ENCODE measurements around the gene BTBD19. TPM values are rescaled to one million over a fixed set of nuclear protein-coding genes. Genes with fewer than 3 reads are reported as not detected.
A peak's percentile ranks its signal among the peaks of the same experiment; 100 is the strongest.
"Not testable (repeated sequence)": the region's sequence is repeated elsewhere in the genome, so short reads cannot be mapped to it uniquely, and the experiment has no call there.

BTBD19 gene
- total RNA-seq: 10 to 100 TPM; 16.7 to 17.2 TPM

GRCh38 chr1:44808063-44808937 lies at the start of gene BTBD19:
Gene BTBD19 (plus strand): TSS chr1:44808523. CDS start chr1:44808821, 298 bp downstream.
- CTCF ChIA-PET: interaction anchor here (0.6 to 3.7 kb wide), 18 partner anchors 8 to 533 kb away, joined by 3 to 41 read pairs (median 5); partner anchors contain the start of genes HECTD3, PLK3, RNU5D-1 and UROD
- intact Hi-C loops (cut with DNase I, micrococcal nuclease): loop anchor here (2.0 to 10.0 kb wide), 5 partner anchors 31 to 687 kb away; partner anchors contain the start of gene TESK2 (in 1 of the 2)
- H3K27me3 Mint-ChIP-seq: no peaks in the 10 kb centered on the region
- ATAC-seq (peak; percentile 60), DNase-seq (peak; percentile 91)
- POLR2A ChIA-PET: interaction anchor here (0.9 to 8.5 kb wide), 18 partner anchors 8 to 777 kb away, joined by 3 to 337 read pairs (median 8); partner anchors contain the start of genes BEST4, KIF2C, MUTYH and PLK3
- H3K27ac Mint-ChIP-seq: peak within 1 kb of the TSS; percentile 99
- H3K4me1 Mint-ChIP-seq: peaks cover 91% of the 10 kb centered on the region
- H3K4me3 Mint-ChIP-seq: peak within 1 kb of the TSS; percentile 87
- H3K36me3 Mint-ChIP-seq (ENCODE audit: low read depth): peaks cover 53% of the 10 kb centered on the region
- H3K9me3 Mint-ChIP-seq (ENCODE audit: low read depth): no peaks in the 10 kb centered on the region

- Mint-ChIP-seq H3K27me3 (no peaks in the 10 kb centered on the region), H3K36me3 (ENCODE audit: low read depth) (peaks cover 73% of the 10 kb centered on the region), H3K27ac (no peak overlapping the region), H3K9me3 (ENCODE audit: low read depth) (no peaks in the 10 kb centered on the region), H3K4me3 (no peak overlapping the region), H3K4me1 (no peaks in the 10 kb centered on the region)
- CTCF ChIA-PET: interaction anchor here (1.4 kb wide), 1 partner anchor 10 kb away, joined by 5 read pairs; no protein-coding TSS in a partner anchor
- no peak for ATAC-seq
- POLR2A ChIA-PET: interaction anchor here (0.8 to 2.1 kb wide), 2 partner anchors 9 to 38 kb away, joined by 8 to 10 read pairs; no protein-coding TSS in a partner anchor
- DNase-seq: no peak
- intact Hi-C loops (cut with DNase I, micrococcal nuclease): no loop called here
These were observed 49.2 kb upstream of the BTBD19 start for GRCh38 chr1:44759077-44759476.

GRCh38 chr1:44760876-44761275 lies 47.4 kb upstream of the BTBD19 start:
- ChIA-PET CTCF (no interaction called here), POLR2A (interaction anchor here (1.6 kb wide), 1 partner anchor 58 kb away, joined by 7 read pairs; no protein-coding TSS in a partner anchor)
- no peak overlapping the region for H3K4me3 Mint-ChIP-seq
- ATAC-seq (no peak), DNase-seq (no peak)
- H3K36me3 Mint-ChIP-seq (ENCODE audit: low read depth): peaks cover 61% of the 10 kb centered on the region
- no peaks in the 10 kb centered on the region for H3K4me1 Mint-ChIP-seq
- intact Hi-C loops (cut with DNase I, micrococcal nuclease): no loop called here
- H3K27ac Mint-ChIP-seq: no peak overlapping the region
- no peaks in the 10 kb centered on the region for H3K9me3 Mint-ChIP-seq (ENCODE audit: low read depth)
- H3K27me3 Mint-ChIP-seq: no peaks in the 10 kb centered on the region

- DNase-seq; H3K27me3 Mint-ChIP-seq; intact Hi-C loops (cut with DNase I, micrococcal nuclease); H3K9me3 Mint-ChIP-seq (ENCODE audit: low read depth); H3K4me3 Mint-ChIP-seq; ATAC-seq; H3K4me1 Mint-ChIP-seq; H3K27ac Mint-ChIP-seq: not testable (repeated sequence)
- CTCF ChIA-PET: interaction anchor here (0.6 to 1.3 kb wide), 3 partner anchors 20 to 126 kb away, joined by 3 to 5 read pairs (median 3); no protein-coding TSS in a partner anchor
- POLR2A ChIA-PET: interaction anchor here (1.5 to 2.2 kb wide), 3 partner anchors 9 to 53 kb away, joined by 5 to 9 read pairs (median 8); partner anchors contain the start of gene RPS8
- peaks cover 35% of the 10 kb centered on the region for H3K36me3 Mint-ChIP-seq (ENCODE audit: low read depth)
These were observed 41.9 kb upstream of the BTBD19 start for GRCh38 chr1:44766421-44766820.

- intact Hi-C loops (cut with DNase I, micrococcal nuclease): loop anchor here (1.0 to 5.0 kb wide), 11 partner anchors 9 to 747 kb away; partner anchors contain the start of genes KIF2C (in 2 of the 2), RNU5D-1 (in 2 of the 2), EIF2B3 (in 1 of the 2) and MUTYH (in 1 of the 2)
- ATAC-seq (peak; percentile 84), DNase-seq (peak; percentile 94)
- CTCF ChIA-PET: interaction anchor here (0.5 to 2.4 kb wide), 18 partner anchors 9 to 804 kb away, joined by 3 to 13 read pairs (median 4); partner anchors contain the start of genes BEST4, BTBD19, PLK3 and RNU5D-1
- Mint-ChIP-seq H3K9me3 (ENCODE audit: low read depth) (no peaks in the 10 kb centered on the region), H3K36me3 (ENCODE audit: low read depth) (peaks cover 51% of the 10 kb centered on the region), H3K27me3 (no peaks in the 10 kb centered on the region), H3K4me1 (peaks cover 33% of the 10 kb centered on the region), H3K27ac (peak within 1 kb of the TSS; percentile 100), H3K4me3 (peak within 1 kb of the TSS; percentile 96)
- POLR2A ChIA-PET: interaction anchor here (0.6 to 2.9 kb wide), 17 partner anchors 10 to 809 kb away, joined by 3 to 58 read pairs (median 5); partner anchors contain the start of genes BTBD19, DYNLT4, HECTD3 and MUTYH
These were observed 33.0 kb upstream of the BTBD19 start, which contains the start of gene RPS8 for GRCh38 chr1:44775078-44775929. Gene RPS8 (plus strand): TSS chr1:44775540. CDS start chr1:44775597, 57 bp downstream.

GRCh38 chr1:44775930-44776729 lies 32.2 kb upstream of the BTBD19 start:
- DNase-seq (peak; percentile 49), ATAC-seq (no peak)
- peaks cover 59% of the 10 kb centered on the region for H3K36me3 Mint-ChIP-seq (ENCODE audit: low read depth)
- peak overlapping the region; percentile 84 for H3K27ac Mint-ChIP-seq
- H3K4me3 Mint-ChIP-seq: peak overlapping the region; percentile 96
- H3K27me3 Mint-ChIP-seq: no peaks in the 10 kb centered on the region
- H3K9me3 Mint-ChIP-seq (ENCODE audit: low read depth): no peaks in the 10 kb centered on the region
- intact Hi-C loops (cut with DNase I, micrococcal nuclease): loop anchor here (1.0 to 5.0 kb wide), 12 partner anchors 8 to 746 kb away; partner anchors contain the start of genes KIF2C (in 2 of the 2), RNU5D-1 (in 2 of the 2), BTBD19 (in 1 of the 2) and EIF2B3 (in 1 of the 2)
- POLR2A ChIA-PET: interaction anchor here (0.6 to 2.9 kb wide), 17 partner anchors 9 to 809 kb away, joined by 3 to 58 read pairs (median 5); partner anchors contain the start of genes BTBD19, DYNLT4, HECTD3 and MUTYH
- H3K4me1 Mint-ChIP-seq: peaks cover 37% of the 10 kb centered on the region
- CTCF ChIA-PET: interaction anchor here (0.5 to 2.4 kb wide), 14 partner anchors 9 to 803 kb away, joined by 3 to 13 read pairs (median 4); partner anchors contain the start of genes BEST4, BTBD19, PLK3 and RNU5D-1

- ChIA-PET CTCF (interaction anchor here (0.6 to 2.4 kb wide), 6 partner anchors 8 to 241 kb away, joined by 4 to 13 read pairs (median 5); partner anchors contain the start of genes BTBD19 and PLK3), POLR2A (interaction anchor here (0.6 to 2.9 kb wide), 11 partner anchors 8 to 808 kb away, joined by 3 to 58 read pairs (median 15); partner anchors contain the start of genes BTBD19, DYNLT4, MUTYH and PLK3)
- Mint-ChIP-seq H3K27ac (peak overlapping the region; percentile 84), H3K4me3 (peak overlapping the region; percentile 96), H3K4me1 (peaks cover 39% of the 10 kb centered on the region), H3K27me3 (no peaks in the 10 kb centered on the region), H3K36me3 (ENCODE audit: low read depth) (peaks cover 65% of the 10 kb centered on the region), H3K9me3 (ENCODE audit: low read depth) (no peaks in the 10 kb centered on the region)
- DNase-seq (peak; percentile 25), ATAC-seq (no peak)
- intact Hi-C loops (cut with DNase I, micrococcal nuclease): loop anchor here (2.0 to 5.0 kb wide), 3 partner anchors 32 to 746 kb away; partner anchors contain the start of genes BTBD19 (in 1 of the 2), PRDX1 (in 1 of the 2) and TESK2 (in 1 of the 2)
These were observed 31.6 kb upstream of the BTBD19 start for GRCh38 chr1:44776730-44777068.

- Mint-ChIP-seq H3K9me3 (ENCODE audit: low read depth) (no peaks in the 10 kb centered on the region), H3K27ac (peak overlapping the region; percentile 84), H3K4me3 (peak overlapping the region; percentile 96), H3K4me1 (peaks cover 39% of the 10 kb centered on the region), H3K27me3 (no peaks in the 10 kb centered on the region), H3K36me3 (ENCODE audit: low read depth) (peaks cover 71% of the 10 kb centered on the region)
- ChIA-PET POLR2A (interaction anchor here (0.6 to 1.4 kb wide), 5 partner anchors 12 to 56 kb away, joined by 3 to 10 read pairs (median 5); no protein-coding TSS in a partner anchor), CTCF (interaction anchor here (0.7 kb wide), 1 partner anchor 25 kb away, joined by 3 read pairs; no protein-coding TSS in a partner anchor)
- ATAC-seq (no peak), DNase-seq (no peak)
- intact Hi-C loops (cut with DNase I, micrococcal nuclease): loop anchor here (2.0 to 5.0 kb wide), 3 partner anchors 31 to 745 kb away; partner anchors contain the start of genes BTBD19 (in 1 of the 2), PRDX1 (in 1 of the 2) and TESK2 (in 1 of the 2)
These were observed 30.8 kb upstream of the BTBD19 start for GRCh38 chr1:44777547-44777946.

- intact Hi-C loops (cut with DNase I, micrococcal nuclease): loop anchor here (2.0 to 5.0 kb wide), 3 partner anchors 31 to 744 kb away; partner anchors contain the start of genes BTBD19 (in 1 of the 2), PRDX1 (in 1 of the 2) and TESK2 (in 1 of the 2)
- DNase-seq (no peak), ATAC-seq (no peak)
- Mint-ChIP-seq H3K36me3 (ENCODE audit: low read depth) (peaks cover 73% of the 10 kb centered on the region), H3K27ac (peak overlapping the region; percentile 84), H3K9me3 (ENCODE audit: low read depth) (no peaks in the 10 kb centered on the region), H3K27me3 (no peaks in the 10 kb centered on the region), H3K4me3 (peak overlapping the region; percentile 96), H3K4me1 (peaks cover 40% of the 10 kb centered on the region)
- ChIA-PET CTCF (interaction anchor here (0.7 kb wide), 1 partner anchor 26 kb away, joined by 3 read pairs; no protein-coding TSS in a partner anchor), POLR2A (interaction anchor here (0.6 to 1.4 kb wide), 6 partner anchors 12 to 298 kb away, joined by 3 to 10 read pairs (median 4); no protein-coding TSS in a partner anchor)
These were observed 30.2 kb upstream of the BTBD19 start for GRCh38 chr1:44777969-44778635.
